PC-9 (cell line): ENCODE measurements around the gene DRAXIN. TPM values are rescaled to one million over a fixed set of nuclear protein-coding genes. Genes with fewer than 3 reads are reported as not detected.

Experiments used
- BruUV-seq: library from RNA; stranded (reverse); fragments of 400-500 nt; replicated peaks from 2 replicates; lab custom pipeline; 2021; lab: Mats Ljungman, UMichigan
- CTCF ChIA-PET: fragments of 300-600 bp; sonication (Branson Sonifier 250); formaldehyde crosslinking; loops from one replicate; lab custom pipeline; 2022; ENCODE audit warnings: antibody characterized with exemption; lab: Charles Lee
- POLR2A ChIA-PET: fragments of 300-600 bp; sonication (Branson Sonifier 250); formaldehyde crosslinking; loops from one replicate; lab custom pipeline; 2022; ENCODE audit warnings: antibody characterized with exemption; ENCODE audit not compliant: unreplicated experiment; lab: Charles Lee
- DNase-seq, 2 experiments: peaks; one replicate each; pipeline versions ENCODE4 v3.0.0 to v3.0.0-alpha.2; 2015 to 2022; ENCODE audit warnings: mixed read lengths in 1 of 2
- H2AFZ ChIP-seq: fragments of 200-600 bp; sonication (generic); 2 replicates; pipeline ENCODE4 v1.8.1; 2017; ENCODE audit warnings: antibody characterized with exemption
- H3F3A ChIP-seq: fragments of 200-600 bp; sonication (generic); 2 replicates; pipeline ENCODE4 v1.8.1; 2017; ENCODE audit warnings: antibody characterized with exemption, mild to moderate bottlenecking, low read depth; ENCODE audit not compliant: insufficient read depth
- H3K27ac ChIP-seq: fragments of 200-600 bp; sonication (generic); 2 replicates; pipeline ENCODE4 v1.6.1; 2016; ENCODE audit warnings: mixed run types
- H3K27me3 ChIP-seq: fragments of 200-600 bp; sonication (generic); 2 replicates; pipeline ENCODE4 v1.6.1; 2016; ENCODE audit warnings: low read depth, mixed run types; ENCODE audit not compliant: insufficient read depth
- H3K36me3 ChIP-seq: fragments of 200-600 bp; sonication (generic); 2 replicates; pipeline ENCODE4 v1.6.1; 2016; ENCODE audit warnings: low read depth, mixed run types
- H3K4me1 ChIP-seq: fragments of 200-600 bp; sonication (generic); replicated peaks from 2 replicates; pipeline ENCODE4 v1.6.1; 2016; ENCODE audit warnings: mixed run types; ENCODE audit not compliant: insufficient read depth
- H3K4me2 ChIP-seq: fragments of 200-600 bp; sonication (generic); 2 replicates; pipeline ENCODE4 v1.6.1; 2017; ENCODE audit warnings: mixed run types
- H3K4me3 ChIP-seq: fragments of 200-600 bp; sonication (generic); 2 replicates; pipeline ENCODE4 v1.6.1; 2016; ENCODE audit warnings: mixed run types
- H3K79me2 ChIP-seq: fragments of 200-600 bp; sonication (generic); 2 replicates; pipeline ENCODE4 v1.6.1; 2017; ENCODE audit warnings: low read depth, mixed run types
- H3K9me2 ChIP-seq: fragments of 200-600 bp; sonication (generic); 2 replicates; pipeline ENCODE4 v1.8.1; 2017; ENCODE audit warnings: mild to moderate bottlenecking; ENCODE audit not compliant: insufficient read depth
- H3K9me3 ChIP-seq: fragments of 200-600 bp; sonication (generic); 2 replicates; pipeline ENCODE4 v1.8.1; 2016; ENCODE audit warnings: low read depth; ENCODE audit not compliant: insufficient read depth
- H4K20me1 ChIP-seq: fragments of 200-600 bp; sonication (generic); 2 replicates; pipeline ENCODE4 v1.8.1; 2017; ENCODE audit not compliant: insufficient read depth
- CTCF ChIP-seq: fragments of 200-600 bp; sonication (generic); conservative IDR thresholded peaks from 2 replicates; pipeline ENCODE4 v1.6.1; 2017; ENCODE audit warnings: mixed run types, antibody characterized with exemption, mild to moderate bottlenecking, moderate library complexity
- EZH2 ChIP-seq: fragments of 200-600 bp; sonication (generic); IDR thresholded peaks from 2 replicates; pipeline ENCODE4 v1.8.0; 2017; ENCODE audit warnings: antibody characterized with exemption, low read depth
- intact Hi-C: fragments of 100-400 bp; cut with micrococcal nuclease; formaldehyde crosslinking; loops from one replicate; pipeline ENCODE4 v1.10.0; 2022; ENCODE audit not compliant: unreplicated experiment
- total RNA-seq: library from RNA; stranded (reverse); gene quantifications from 2 replicates; pipeline ENCODE4 v1.2.3, GENCODE V29; 2021

The DRAXIN gene
- total RNA-seq, 1 experiment from 2014 or later, result not detected

GRCh38 chr1:11664336-11665065, 27.0 kb upstream of the DRAXIN start:
- no peak for DNase-seq
- Histone ChIP-seq H3F3A (no peaks in the 10 kb centered on the region), H3K36me3 (no peaks in the 10 kb centered on the region), H4K20me1 (no peaks in the 10 kb centered on the region), H3K9me2 (no peaks in the 10 kb centered on the region), H3K27ac (no peak overlapping the region), H3K27me3 (no peaks in the 10 kb centered on the region), H2AFZ (no peak overlapping the region), H3K4me1 (no peaks in the 10 kb centered on the region), H3K4me2 (peak overlapping the region; percentile 56; the same call in 1 of the 2 replicates), H3K4me3 (peak overlapping the region; percentile 26; the same call in 1 of the 2 replicates), H3K79me2 (no peaks in the 10 kb centered on the region), H3K9me3 (no peaks in the 10 kb centered on the region)
- intact Hi-C loops, result loop anchor here (5.0 kb wide), 2 partner anchors 43 to 143 kb away; partner anchors contain the start of genes CLCN6 and MTHFR
- CTCF ChIA-PET, result interaction anchor here (0.5 to 2.0 kb wide), 5 partner anchors 11 to 343 kb away, joined by 3 to 16 read pairs (median 4); partner anchors contain the start of gene FBXO2
- POLR2A ChIA-PET, result interaction anchor here (0.6 kb wide), 2 partner anchors 402 to 603 kb away, joined by 4 to 5 read pairs; partner anchors contain the start of gene MTOR
- no TSS peak for BruUV-seq
- TF ChIP-seq EZH2, result no peak

GRCh38 chr1:11668516-11668915, 23.0 kb upstream of the DRAXIN start:
- intact Hi-C loops, result loop anchor here (5.0 kb wide), 1 partner anchor 39 kb away; no protein-coding TSS in a partner anchor
- Histone ChIP-seq H3K4me3 (no peak overlapping the region), H3K4me1 (no peaks in the 10 kb centered on the region), H4K20me1 (no peaks in the 10 kb centered on the region), H3K9me2 (no peaks in the 10 kb centered on the region), H2AFZ (no peak overlapping the region), H3K27ac (no peak overlapping the region), H3K9me3 (no peaks in the 10 kb centered on the region), H3K79me2 (no peaks in the 10 kb centered on the region), H3K36me3 (no peaks in the 10 kb centered on the region), H3K4me2 (no peak overlapping the region), H3K27me3 (no peaks in the 10 kb centered on the region), H3F3A (no peaks in the 10 kb centered on the region)
- no TSS peak for BruUV-seq
- no peak for DNase-seq
- ChIA-PET CTCF (no interaction called here), POLR2A (no interaction called here)
- TF ChIP-seq CTCF (no peak), EZH2 (no peak)

- TF ChIP-seq CTCF, result no peak
- TF ChIP-seq EZH2, result no peak
- H3K9me3 ChIP-seq, result no peaks in the 10 kb centered on the region
- no peak overlapping the region for H2AFZ ChIP-seq
- no peak for DNase-seq
- H3K4me2 ChIP-seq, result no peak overlapping the region
- CTCF ChIA-PET, result no interaction called here
- no peaks in the 10 kb centered on the region for H3K36me3 ChIP-seq
- H4K20me1 ChIP-seq, result no peaks in the 10 kb centered on the region
- BruUV-seq, result no TSS peak
- no peaks in the 10 kb centered on the region for H3K79me2 ChIP-seq
- intact Hi-C loops, result no loop called here
- POLR2A ChIA-PET, result no interaction called here
- no peaks in the 10 kb centered on the region for H3K4me1 ChIP-seq
- H3K27me3 ChIP-seq, result no peaks in the 10 kb centered on the region
- H3F3A ChIP-seq, result no peaks in the 10 kb centered on the region
- no peak overlapping the region for H3K4me3 ChIP-seq
- H3K27ac ChIP-seq, result no peak overlapping the region
- H3K9me2 ChIP-seq, result no peaks in the 10 kb centered on the region
These were observed 20.8 kb upstream of the DRAXIN start for GRCh38 chr1:11670747-11671146.
